NCI-H748 treated with DMSO at 0.1 percent for 48 hours (cell line): ENCODE measurements around the gene LGMN.
"Not testable (repeated sequence)": the region's sequence is repeated elsewhere in the genome, so short reads cannot be mapped to it uniquely, and the experiment has no call there.

Source experiments
- DNase-seq: peaks from one replicate; lab custom pipeline; 2025; lab: John Stamatoyannopoulos, UW

LGMN gene

DNA sequence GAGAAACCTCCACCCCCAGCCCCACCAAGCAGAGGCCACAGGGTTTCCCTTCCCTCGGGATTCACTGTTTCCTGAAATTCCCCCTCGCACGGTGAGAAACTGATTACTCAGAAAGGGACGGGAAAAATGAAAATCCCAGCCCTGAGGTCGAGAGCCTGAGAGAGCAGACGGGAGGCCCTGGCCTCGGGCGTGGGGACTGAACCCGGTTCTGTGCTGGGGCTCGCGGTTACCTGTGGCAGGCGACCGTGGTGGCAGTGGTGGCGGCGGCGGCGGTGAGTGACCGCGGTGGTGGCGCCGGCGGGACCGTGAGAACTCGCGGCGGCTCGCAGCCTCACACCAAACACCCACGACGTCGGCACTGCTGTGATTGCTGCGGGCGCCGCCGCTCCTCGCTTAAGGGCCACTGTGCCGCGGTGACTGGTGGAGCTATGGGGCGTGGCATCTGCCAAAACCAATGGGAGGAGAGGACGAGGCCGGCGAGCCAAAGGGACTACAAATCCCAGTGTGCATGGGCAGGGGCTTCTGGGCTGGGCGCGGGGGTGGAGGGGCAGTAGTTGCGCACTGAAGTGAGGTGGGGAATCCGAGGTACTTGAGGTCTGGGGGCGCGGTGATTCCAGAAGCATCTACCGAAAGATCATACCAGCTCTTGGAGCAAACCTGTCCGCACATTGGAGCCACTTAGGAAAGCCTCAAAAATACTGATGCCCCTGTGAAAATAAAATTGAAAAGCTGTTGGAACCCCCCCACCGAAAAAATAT is at the start of gene LGMN:
Gene LGMN, minus strand, starts transcription at position 369 of the 758 bp plus-strand sequence. CDS start 15,841 bp downstream, outside the sequence.
- peak; percentile 98 for DNase-seq

DNA sequence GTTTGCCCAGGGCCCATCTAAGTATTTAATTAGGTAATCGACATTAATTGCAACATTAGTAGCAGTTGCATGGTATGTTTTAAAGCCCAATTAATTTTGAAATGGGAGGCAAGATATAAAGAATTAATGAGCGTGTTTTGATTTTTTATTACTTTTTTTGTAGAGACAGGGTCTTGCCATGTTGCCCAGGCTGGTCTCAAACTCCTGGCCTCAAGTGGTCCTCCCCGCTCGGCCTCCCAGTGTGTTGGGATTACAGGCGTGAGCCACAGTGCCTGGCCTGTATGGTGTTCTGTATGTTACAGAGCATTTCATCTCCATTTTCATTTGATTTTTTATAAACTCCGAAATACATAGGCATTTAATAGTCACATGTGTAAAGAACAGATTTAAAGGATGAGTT is 46.5 kb upstream of the LGMN start:
- no peak for DNase-seq

DNA sequence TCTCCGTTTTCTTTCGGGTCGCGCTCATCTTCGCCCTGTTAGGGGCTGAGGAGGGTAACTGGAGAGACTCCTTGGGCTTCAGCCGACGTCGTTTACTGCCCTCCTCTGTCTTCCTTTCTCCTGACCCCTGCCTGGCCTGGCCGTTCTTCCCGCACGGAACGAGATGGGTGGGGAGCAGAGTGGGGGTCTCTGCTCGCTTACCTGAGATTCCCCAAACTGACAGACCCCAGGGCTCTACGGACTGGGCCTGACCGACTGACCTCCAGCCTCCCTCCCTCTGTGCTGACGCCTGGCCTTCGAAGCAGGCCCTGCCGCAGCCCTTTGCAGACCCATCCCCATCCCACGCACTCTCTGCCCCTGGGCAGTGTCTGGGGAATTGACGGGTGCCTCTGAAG is 46.1 kb upstream of the LGMN start:
- no peak for DNase-seq

DNA sequence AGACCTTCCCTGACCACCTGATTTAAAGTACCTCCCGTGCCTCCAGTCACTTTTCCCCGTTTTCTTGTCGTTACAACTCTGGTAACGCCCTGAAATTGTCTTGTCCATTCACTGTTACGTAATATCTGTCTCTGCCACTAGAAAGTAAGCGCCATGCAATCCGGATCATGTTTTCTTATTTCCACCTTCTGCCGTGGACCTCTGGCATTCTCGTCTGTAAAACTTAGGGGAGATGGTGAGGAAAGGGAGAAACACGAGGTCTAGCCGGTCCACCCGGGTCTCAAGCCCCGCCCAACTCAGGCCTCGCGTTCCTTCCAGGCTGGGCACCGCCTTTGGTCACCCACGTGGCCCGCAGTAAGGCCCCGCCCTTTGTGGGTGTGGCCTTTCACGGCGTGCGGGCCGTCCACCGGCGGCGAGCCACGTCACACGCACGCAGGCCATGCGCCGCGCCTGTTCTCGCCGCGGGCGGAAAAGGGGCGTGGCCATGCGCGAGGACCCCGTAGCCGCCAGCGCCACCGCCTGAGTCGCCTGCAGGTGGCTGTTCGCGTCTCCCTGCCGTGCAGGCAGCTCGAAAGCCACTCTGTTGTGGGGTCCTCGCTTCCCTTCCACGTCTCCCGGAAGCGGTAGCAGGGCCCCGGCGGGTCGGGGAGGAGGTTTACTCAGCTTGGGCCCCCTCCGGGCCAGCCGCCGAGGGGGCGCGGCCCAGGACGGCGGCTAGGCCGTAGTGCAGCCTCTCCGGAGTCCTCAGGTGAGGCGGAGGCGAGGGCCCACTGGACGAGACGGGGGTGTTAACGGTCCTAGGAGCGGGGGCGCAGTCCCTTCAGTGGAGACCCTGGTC is 45.5 kb upstream of the LGMN start, which contains the start of gene GOLGA5:
Gene GOLGA5, plus strand, starts transcription at position 597 of the 838 bp plus-strand sequence. CDS start 3,133 bp downstream, outside the sequence.
- peak; percentile 100 for DNase-seq

DNA sequence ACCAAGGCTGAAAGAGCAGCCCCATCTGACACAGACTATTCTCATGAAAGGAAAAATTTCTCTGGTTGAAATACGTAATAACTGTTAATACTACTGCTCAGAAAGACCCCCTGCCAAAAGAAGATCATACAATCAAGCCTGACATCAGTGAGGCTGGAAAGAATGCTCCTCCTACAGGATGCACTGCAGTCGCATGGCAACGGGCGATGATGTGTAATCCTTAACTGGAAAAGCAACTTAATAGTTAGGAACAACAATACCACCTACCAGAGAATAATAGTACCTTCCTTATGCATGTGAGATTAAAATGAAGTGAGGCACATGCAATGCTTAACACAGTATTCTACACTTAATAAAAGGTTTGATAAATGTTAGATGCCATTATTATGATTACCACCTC is 44.5 kb upstream of the LGMN start:
- no peak for DNase-seq

DNA sequence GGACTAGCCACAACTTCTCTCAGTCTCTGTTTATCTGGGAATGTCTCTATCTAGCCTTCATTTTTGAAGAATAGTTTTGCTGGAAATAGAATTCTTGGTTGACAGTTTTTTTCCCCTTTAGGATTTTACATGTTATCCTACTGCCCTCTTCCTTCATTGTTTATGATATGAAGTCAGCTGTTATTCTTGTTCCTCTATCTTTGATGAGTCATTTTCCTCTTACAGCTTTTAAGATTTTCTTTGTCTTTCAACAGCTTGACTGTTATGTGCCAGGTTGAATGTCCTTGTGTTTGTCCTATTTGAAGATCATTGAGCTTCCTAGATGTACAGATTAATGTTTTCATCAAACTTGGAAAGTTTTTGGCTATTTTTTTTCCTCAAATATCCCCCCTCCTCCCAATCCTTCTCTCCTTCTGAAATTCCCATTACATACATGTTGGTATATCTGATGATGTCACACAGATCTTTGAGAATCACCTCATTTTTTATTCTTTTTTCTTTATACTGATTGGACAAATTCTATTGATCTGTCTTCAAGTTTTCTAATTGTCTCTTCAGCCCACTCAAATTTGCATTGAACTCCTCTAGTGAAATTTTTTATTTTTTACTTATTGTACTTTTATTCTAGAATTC is 41.1 kb upstream of the LGMN start:
- no peak for DNase-seq

DNA sequence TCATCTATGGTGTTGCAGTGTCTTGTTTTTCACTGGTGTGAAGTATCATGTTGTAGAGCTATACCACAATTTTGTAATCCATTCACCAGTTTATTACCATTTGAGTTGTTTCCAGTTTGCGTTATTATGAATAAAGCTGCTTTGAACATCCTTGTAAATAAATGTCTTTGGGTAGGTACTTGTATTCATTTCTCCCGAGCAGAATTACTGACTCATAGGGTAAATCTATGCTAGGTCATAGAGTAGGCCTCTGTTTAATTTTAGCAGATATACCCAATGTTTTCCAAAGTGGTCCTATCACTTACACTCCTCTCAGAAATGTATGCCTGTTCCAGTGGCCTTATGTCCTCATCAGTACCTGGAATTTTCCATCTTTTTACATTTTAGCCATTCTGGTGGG is 39.1 kb upstream of the LGMN start:
- no peak for DNase-seq

DNA sequence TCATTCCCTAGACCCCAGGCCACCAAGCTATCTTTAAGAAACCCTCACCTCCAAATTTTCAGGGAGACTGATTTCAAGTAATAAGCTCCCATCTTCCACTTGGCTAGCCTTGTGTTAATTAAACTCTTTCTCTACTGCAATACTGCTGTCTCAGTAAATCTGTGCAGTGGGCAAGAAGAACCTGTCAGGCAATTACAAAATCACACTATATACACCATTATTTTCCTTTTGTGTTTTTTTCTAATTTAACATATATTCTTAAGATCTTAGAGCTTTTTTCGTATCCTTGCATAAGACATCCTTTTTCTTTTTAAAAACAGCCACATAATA is 38.0 kb upstream of the LGMN start:
- DNase-seq: no peak

DNA sequence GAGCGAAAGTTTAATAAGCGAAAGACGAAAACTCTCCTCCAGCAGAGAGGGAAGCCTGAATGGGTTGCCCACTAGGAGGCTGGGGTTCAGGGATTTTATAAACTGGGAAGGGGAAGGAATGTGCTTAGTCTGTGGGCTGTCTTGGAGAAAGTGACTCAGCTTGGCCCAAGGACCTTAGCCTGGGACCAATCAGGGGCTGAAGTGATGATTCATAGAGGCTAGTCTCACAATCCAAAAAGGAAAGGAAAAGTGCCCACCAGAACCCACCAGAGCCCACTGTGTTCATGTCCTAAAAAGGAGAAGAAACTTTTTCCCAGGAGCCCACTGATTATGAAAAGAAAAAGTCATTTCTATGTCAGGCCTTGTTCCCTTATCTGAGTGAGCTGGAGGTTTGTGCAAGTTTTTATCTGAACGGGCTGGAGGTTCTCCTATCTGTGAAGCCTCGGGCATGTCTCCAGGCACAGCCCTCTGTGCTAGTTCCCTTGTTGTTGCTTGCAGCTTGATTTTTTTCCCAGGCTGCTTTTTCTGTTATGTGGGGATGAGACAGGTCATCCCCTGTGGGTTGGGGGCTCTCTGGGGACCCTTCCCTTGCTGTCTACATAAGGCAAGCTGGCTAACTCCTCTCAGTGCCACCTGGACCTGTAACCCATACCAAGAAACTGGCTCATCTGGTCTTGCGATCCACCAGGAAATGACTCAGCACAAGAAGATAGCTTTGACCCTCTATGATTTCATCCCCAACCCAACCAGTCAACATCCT is 37.4 kb upstream of the LGMN start:
- no peak for DNase-seq

DNA sequence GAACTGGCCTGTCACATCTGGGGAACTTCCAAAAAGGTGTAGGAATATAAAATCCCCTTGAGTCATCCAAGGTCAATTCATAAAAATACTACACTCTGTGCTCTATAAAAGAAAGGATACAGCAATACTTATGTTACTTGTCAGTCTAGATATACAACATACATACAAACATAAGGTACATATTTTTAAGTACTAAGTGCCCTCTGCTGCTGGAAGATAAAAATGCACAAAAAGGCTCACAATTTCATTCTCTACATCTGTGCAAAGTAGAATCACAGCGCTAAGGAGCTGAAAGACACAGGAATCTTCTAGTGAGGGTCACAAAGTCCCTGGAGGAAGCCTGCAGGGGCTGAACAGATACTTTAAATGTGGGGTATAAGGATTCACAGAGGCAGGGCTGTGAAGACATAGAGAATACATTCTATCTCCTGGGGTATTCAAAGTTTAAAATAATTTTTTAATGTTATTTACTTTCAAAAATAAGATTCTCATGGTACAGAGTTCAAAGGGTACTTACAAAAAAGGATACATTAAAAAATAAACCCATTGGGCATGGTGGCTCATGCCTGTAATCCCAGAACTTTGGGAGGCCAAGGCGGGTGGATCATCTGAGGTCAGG is 35.5 kb upstream of the LGMN start:
- peak; percentile 87 for DNase-seq

DNA sequence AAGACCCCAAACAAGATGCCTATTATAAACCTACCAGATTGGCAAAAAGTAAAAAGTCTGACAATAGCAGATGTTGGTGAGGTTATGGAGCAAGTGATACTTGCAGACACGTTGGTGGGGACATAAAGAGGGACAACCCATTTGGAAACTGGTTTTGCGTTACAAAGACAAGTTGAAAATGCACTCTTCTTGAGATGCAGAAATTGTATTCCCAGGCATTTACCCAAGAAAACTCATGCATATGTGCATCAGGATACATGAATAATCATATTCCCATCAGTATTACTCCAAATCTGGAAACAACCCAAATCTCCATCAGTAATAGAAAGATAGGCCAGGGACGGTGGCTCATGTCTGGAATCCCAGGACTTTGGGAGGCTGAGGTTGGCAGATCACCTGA is 32.9 kb upstream of the LGMN start:
- DNase-seq: no peak

DNA sequence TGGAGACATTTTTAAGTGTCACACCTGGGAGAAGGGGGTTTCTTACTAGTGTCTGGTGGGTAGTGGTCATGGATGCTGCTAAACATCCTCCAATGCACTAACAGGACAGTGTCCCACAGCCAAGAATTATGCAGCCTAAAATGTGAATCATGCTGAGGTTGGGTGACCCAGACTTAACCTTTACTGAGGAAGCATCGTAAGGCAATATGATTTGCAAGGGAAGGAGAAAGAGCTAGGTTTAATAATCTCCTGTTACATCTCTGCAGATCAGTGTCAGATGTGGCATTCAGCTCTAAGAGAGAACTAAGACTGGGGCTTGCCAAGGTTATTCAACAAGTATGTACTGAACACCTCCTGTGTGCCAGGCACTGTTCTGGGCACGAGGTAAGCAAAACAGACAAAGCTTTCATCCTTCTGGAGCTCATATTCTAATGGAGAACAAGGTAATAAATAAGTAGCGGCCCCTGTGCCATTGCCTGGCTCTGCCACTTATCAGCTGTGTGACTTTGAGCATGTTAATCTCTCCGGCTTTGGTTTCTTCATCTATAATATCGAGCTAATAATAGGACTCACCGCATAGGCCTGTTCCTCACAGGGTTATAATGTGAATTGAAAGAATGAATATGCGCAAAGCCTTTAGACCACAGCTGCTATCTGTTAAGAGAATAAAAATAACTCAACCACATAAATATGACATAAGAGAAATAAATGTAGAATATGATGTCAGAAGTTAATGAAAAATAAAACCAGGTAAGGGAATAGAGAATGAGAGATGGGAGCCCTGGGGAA is 32.2 kb upstream of the LGMN start:
- DNase-seq: no peak

DNA sequence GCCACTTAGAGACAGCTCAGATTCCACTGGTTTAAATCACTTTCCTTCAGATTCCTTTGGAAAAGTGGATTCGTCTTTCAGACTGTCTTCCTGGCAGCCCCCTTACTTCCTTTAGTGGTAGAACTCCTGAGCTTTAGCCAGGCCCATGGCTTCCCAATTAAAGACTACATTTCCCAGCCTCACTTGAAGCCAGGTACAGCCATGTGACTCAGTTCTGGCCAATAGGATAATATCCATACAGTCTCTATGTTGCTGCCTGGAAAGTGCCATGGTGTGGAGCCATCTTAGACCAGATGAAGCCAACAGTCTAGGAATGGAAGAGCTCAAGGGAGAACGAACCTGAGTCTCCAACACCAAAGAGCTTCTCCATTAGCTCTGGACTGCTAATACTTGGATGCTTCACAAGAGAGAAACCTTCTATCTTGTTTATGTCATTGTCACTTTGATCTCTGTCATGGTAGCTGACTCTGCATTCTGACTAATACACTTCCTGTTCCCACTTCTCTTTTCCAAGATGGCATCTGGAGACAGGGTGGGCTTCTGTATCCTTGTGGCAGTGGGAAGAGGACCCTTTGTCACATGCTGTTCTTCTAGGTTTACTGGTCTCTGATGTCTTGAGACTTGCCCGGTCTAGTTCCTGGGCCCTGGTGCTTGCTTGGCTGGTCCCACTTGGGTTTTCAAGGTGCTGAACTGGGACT is 30.6 kb upstream of the LGMN start:
- not testable (repeated sequence) for DNase-seq

DNA sequence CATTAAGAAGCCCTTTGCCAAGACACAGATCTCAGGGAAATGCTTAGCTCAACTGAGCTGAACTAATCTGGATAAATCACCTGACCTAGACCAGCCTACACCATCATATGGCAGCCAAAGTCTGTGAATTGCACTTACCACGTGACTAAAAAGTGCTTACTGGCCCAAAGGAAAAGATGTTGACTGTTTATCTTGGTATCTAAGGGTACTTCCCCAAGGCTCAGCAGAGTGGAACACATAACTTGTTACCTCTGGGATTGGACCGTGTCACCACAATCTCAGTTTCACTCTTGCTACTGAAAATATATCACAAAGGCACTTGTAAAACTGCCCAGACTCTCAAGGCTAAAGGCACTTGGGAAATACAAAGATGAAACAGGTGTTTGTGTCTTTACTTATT is 26.9 kb upstream of the LGMN start:
- DNase-seq: not testable (repeated sequence)

DNA sequence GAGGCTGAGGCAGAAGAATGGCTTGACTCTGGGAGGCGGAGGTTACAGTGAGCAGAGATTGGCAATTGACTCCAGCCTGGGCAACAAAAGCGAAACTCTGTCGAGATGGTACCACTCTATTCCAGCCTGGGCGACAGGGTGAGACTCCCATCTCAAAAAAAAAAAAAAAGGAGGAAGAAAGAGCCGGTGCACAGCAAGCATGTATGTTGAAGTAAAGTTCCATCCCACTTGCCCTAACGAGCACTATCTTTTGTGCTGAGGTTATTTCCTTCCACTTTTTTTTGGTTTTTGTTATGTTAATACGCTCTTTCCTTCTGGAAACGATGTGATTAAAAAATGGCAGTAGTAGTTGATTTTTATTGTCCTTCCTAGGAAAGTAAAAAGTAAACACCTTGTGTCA is 26.1 kb upstream of the LGMN start:
- DNase-seq: no peak

DNA sequence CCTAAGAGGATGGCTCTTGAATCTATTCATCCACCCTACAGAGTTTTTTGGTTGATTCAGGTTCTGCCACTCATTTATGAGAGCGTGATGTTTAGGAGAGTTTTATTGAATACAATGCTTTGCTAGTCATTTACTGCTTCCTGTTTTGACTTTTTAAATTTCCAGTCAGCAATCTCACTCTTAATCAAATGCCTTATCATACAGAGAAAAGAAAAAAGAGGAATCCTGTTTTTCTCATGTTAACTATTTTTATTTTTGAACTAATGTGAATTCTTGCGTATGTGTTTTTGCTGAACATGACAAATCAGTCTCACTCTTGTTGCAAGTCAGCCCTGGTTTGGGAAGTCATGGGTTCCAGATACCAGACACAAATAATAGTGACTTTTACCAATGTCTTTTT is 22.1 kb upstream of the LGMN start:
- DNase-seq: no peak

DNA sequence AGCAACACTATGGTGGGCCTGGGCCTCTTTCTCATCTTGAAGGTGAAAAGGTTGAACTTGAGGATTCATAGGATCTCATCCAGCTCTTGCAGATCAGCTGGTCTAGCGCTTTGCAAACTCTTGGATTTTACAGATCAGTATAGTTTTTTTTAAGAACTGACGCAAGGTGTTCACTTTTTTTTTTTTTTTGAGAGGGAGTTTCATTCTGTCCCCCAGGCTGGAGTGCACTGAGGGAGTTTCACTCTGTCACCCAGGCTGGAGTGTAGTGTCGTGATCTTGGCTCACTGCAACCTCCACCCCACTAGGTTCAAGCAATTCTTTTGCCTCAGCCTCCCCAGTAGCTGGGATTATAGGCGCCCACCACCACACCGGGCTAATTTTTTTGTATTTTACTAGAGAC is 20.4 kb upstream of the LGMN start:
- DNase-seq: no peak

DNA sequence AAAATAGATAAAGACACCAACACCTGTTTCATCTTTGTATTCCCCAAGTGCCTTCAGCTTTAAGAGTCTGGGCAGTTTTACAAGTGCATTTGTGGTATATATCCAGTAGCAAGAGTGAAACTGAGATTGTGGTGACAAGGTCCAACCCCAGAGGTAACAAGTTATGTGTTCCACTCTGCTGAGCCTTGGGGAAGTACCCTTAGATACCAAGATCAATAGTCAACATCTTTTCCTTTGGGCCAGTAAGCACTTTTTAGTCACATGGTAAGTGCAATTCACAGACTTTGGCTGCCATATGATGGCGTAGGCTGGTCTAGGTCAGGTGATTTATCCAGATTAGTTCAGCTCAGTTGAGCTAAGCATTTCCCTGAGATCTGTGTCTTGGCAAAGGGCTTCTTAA is 19.8 kb upstream of the LGMN start:
- DNase-seq: not testable (repeated sequence)

DNA sequence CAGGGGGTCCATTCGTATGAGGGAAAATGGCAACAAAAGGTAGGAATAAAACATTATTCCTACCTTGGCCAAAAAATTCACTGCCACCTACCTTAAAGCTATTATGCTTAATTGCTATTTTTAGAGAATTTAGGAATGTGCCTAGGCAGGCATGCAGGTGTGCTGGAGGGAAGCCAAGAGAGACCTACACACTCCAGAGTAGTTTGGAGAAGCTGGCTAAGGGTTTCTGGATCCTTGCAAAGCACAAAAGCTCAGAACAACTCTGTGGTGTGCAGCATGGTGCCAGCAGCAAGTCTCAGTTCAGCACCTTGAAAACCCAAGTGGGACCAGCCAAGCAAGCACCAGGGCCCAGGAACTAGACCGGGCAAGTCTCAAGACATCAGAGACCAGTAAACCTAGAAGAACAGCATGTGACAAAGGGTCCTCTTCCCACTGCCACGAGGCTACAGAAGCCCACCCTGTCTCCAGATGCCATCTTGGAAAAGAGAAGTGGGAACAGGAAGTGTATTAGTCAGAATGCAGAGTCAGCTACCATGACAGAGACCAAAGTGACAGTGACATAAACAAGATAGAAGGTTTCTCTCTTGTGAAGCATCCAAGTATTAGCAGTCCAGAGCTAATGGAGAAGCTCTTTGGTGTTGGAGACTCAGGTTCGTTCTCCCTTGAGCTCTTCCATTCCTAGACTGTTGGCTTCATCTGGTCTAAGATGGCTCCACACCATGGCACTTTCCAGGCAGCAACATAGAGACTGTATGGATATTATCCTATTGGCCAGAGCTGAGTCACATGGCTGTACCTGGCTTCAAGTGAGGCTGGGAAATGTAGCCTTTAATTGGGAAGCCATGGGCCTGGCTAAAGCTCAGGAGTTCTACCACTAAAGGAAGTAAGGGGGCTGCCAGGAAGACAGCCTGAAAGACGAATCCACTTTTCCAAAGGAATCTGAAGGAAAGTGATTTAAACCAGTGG is 15.5 kb upstream of the LGMN start:
- DNase-seq: peak; percentile 69
